Measurements from ENCODE around the gene CSN2.
"Not testable (repeated sequence)": the region's sequence is repeated elsewhere in the genome, so short reads cannot be mapped to it uniquely, and the experiment has no call there.

Gene CSN2, protein sequence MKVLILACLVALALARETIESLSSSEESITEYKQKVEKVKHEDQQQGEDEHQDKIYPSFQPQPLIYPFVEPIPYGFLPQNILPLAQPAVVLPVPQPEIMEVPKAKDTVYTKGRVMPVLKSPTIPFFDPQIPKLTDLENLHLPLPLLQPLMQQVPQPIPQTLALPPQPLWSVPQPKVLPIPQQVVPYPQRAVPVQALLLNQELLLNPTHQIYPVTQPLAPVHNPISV

DNA sequence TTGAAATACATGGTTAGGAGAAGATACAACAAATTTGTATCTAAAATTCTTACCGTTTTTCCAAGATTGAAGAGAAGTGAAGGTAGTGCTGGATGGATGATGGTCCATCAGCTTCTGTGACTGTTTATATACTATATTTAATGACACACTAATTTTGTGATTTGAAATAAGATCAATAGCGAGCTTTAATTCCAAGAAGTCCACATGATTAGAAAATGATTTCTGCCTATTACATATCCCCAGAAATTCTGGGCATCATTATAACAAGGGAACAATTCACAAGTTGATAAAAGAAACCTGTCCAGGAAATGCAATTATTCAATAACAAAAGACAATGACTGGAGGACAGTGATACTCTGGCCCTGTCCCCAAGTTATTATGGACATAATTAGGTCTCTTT is at the start of gene CSN2:
Gene CSN2, minus strand, starts transcription at position 101 of the 400 bp plus-strand sequence. CDS start 4,733 bp downstream, outside the sequence.
- DNase-seq = no peak

DNA sequence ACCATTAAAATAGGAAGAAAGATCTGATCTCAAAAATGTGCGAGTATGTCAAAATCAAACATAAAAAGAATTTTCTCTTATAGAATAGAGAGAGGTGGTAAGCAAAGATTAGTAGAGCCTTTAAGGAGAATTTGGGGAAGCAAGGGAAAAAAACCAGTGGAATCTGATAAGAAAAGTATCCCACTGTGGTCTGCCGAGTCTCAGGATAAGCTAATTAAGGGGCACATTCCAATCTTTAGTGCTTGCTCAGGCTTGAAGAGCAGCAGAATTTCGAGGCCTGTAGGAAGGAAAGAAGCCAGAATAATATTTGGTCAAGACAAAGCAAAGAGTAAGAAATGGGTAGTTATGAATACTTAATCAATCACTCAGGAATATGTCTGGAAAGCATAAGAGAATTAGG is 43.2 kb upstream of the CSN2 start:
- DNase-seq = no peak

DNA sequence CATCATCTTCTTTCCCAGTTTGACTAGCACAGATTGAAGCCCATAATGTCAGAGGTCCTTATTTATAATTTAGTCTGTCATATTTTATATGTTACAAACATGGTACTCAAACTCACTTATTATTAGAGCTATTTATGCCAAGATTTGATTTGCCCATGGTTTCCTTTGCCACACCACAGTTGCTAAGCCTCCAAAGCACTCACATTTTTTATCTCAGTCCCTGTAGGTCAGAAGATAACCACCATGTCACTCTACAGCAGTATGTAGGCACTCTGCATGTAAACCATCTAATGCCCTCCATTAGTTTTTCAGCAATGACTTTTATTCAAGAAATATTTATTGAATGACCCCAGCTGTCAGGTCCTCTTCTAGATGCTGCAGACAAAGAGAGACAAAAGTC is 37.0 kb upstream of the CSN2 start:
- no peak for DNase-seq

DNA sequence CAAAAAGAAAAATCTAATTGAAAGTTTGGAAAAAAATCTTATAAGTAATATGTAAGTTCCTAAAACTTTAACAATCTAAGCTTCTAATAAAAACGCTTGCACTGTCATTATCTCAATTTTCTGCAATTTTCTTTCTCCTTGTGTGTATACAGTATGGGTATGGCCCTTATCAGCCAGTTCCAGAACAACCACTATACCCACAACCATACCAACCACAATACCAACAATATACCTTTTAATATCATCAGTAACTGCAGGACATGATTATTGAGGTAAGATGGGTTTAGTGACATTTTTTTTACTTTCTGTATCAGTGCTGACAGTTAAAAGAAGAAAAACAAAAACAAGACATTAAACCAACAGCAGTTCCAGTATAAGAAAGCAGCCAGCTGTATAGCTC is 35.2 kb upstream of the CSN2 start:
- DNase-seq = no peak

DNA sequence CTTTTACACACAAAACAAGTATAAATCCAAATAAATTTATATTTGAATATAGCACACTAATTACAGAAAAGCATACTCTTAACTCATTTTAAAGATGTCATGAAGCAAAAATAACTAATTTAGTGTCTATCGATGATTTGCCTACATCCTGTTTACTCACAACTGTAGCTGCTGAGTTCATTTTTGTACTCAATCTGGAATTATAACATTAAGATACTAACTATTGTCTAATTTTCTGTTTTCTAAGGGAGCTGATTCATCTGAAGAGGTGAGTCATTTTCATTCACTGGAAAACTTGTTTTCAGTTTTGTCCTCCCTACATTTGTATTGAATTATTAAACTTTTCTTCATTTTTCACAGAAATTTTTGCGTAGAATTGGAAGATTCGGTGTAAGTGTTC is 33.9 kb upstream of the CSN2 start:
- no peak for DNase-seq

DNA sequence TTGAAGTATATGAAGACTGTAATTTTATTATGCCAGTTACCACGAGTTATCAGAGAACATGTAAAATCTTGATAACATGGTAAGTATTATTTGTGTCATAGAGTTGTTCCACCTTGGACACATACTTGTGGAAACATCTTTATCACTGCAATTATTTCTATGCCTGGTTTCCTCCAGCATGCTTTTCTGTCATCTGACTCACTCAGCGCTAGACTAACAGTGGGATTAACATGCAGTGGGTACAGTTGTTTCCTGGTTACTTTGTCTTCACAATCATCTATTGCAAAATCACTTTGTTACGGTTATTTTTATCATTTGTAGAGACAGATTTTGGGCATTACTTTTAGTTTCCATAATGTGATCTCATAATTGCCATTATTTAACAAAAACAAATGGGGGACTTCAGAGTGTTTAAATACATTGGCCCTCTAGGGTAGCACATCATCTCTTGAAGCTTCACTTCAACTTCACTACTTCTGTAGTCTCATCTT is 30.0 kb upstream of the CSN2 start, which contains the start of gene STATH:
Gene STATH, plus strand, starts transcription at position 441 of the 491 bp plus-strand sequence. CDS start 2,472 bp downstream, outside the sequence.
- no peak for DNase-seq

DNA sequence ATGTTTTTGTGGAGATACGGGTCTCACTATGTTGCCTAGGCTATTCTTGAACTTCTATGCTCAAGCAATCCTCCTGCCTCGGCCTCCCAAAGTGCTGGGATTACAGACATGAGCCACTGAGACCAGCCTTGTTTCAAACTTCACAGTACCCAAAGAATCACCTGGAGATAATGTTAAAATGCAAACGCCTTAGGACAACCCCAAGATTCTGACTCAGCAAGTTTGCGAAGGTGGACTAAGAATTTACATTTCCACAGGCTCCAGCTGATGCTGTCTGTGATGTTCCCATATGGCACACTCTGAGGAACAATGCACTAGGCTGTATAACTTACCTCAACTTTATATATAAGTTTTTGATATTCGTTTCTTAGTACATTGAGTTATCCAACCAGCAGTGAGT is 29.3 kb upstream of the CSN2 start:
- DNase-seq = no peak

DNA sequence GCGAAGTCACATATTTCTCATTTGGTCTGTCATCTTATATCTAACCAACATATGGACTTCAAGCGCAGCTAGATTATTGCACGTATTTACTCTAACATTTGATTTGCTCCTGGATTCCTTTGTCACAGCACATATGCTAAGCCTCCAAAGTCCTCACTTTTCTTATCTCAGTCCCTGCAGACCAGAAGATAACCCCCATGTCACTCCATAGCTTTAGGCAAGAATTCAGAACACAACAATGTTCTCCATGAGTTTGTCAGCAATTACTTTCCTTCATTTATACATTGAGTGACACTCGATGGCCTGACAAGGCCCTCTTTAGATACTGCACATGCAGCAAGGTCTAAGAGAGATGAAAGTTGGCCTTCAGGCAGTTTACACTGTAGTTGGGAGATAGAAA is 25.5 kb upstream of the CSN2 start:
- DNase-seq = no peak

DNA sequence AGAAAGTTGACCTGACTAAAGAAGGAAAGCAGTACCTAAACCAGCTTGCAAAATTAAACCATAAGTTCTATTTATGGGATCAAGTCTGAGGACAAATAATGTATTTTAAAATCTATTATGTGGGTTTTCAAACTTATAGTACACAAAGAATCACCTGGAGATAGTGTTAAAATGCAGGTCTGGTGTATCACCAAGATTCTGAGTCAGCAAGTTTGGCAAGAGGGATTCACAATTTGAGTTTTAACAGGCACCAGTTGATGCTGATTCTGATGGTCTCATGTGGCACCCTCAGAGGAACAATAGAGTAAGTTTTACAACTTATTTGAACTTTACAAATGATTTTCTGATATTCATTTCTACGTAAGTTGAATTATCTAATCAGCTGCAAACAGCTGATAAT is 21.1 kb upstream of the CSN2 start:
- no peak for DNase-seq

DNA sequence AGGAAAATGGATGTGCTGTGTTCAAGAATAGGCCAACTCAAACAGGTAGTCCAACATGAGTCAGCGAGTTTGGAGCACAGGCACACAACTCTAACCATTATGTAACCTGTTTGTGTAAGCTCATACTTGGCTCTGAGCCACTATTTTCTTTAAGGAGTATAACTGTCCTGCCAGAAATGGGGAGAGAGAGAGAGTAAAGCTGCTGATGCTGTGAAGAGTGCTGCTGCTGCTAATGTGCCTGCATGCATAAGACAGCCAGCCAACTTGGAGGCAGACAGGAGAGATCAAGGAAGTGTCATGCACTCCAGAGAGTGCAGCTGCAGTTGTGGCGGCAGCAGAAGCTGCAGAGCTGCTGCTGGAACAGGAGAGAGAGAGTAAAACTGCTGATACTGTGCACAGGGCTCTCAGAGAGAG is 18.5 kb upstream of the CSN2 start:
- DNase-seq = no peak

DNA sequence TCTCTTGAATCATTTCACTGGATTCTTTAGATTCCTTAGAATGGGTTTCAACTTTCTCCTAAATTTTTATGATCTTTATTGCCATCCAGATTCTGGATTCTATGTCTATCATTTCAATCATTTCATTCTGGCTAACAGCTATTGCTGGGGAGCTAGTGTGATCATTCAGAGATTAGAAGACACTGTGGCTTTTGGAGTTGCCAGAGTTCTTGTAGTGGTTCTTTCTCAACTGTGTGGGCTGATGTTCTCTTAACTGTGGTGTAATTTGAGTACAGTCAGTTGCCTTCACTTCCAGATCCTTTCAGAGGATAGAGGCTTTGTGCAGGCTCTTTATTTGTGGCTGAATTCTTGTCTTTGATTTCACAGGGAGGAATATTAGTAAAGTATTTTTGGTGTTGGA is 12.1 kb upstream of the CSN2 start:
- DNase-seq = no peak

DNA sequence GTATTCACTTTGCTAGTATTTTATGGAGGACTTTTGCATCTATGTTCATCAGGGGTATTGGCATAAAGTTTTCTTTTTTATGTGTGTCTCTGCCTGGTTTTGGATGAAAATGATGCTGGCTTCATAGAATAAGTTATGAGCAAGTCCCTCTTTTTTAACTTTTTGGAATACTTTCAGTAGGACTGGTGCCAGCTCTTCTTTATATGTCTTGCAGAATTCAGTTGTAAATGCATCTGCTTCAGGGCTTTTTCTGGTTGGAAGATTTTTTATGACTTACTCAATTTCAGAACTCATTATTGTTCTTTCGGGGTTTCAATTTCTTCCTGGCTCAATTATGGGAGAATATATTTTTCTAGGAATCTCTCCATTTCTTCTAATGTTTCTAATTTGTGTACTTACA is 9.1 kb upstream of the CSN2 start:
- no peak for DNase-seq

DNA sequence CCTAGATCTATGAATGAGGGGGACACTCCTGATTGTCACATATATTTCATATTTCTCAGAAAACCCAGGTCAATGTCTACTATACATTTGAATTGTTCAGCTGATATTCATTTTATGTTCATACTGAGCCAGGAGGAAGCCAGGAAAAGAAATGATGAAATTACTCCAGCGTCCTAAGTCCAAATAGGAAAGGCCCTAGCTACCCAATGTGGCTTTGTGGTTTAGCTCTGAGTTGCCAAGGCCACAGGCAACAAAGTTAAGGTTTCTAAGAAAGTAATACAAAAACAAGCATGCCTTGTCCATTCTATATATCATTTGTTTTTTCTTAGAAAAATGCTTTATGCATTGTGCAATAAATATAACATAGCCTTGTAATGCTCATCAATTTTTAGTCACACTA is 4.5 kb upstream of the CSN2 start:
- no peak for DNase-seq

DNA sequence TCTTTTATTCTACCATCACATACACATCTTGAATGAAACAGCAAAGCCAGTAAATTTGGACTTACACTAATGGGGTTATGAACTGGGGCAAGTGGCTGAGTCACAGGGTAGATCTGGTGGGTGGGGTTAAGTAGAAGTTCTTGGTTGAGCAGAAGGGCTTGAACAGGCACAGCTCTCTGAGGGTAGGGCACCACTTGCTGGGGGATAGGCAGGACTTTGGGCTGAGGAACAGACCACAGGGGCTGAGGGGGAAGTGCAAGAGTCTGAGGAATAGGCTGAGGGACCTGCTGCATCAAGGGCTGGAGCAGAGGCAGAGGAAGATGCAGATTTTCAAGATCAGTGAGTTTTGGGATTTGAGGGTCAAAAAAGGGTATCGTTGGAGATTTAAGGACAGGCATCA is 8.3 kb downstream of the CSN2 start:
- no peak for DNase-seq

DNA sequence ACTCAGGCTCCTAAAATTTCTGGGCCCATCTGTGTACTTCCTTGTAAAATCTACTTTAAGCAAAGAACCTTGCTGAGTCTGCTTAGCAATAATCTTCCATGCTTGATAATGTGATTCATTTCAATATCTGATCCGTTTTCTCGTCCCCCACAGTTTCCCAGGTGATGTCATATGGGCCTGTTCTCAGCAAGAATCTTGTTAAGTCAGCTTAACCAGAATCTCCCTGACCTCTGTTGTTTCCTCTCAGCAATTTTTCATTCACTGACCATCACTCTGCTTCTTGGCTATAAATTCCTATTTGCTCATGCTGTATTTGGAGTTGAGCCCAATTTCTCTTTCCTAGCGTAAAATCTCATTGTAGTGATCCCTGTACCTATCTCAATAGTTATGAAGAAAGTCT is 13.9 kb downstream of the CSN2 start:
- no peak for DNase-seq

DNA sequence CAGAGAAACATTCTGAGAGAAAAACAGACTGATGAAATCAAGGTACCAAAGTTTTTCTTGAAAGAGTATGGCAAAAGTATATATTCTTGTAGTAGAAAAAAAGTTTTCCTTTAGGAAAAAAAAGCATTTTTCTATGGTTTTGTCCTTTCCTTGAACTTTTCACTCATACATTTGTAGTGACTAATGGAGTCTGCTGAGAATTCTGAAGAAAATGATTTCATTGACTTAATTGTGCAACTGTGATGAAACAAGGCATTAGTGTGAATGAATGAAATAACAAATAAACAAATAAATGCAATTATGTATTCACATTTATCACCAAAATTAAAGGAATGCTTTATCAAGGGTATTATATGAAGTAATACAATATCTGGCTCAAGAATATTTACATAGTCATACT is 29.0 kb downstream of the CSN2 start:
- DNase-seq = no peak

DNA sequence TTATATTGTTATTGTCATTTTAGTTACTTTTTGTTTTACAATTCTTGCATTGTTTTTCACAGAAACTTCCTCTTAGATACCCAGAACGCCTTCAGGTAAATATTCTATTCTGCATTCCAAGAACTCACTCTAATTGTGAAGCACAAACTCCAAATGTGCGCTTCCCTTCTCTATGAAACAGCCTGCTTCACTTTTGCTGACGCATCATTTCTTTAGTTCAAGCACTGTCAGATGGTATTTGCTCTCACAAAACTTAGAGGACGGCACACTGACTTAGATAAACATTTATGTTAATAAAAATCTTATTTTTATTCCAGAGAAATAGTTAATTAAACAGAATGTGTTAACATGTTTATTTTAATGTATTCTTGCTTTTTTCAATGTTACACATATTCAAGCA is 31.4 kb downstream of the CSN2 start:
- no peak for DNase-seq

DNA sequence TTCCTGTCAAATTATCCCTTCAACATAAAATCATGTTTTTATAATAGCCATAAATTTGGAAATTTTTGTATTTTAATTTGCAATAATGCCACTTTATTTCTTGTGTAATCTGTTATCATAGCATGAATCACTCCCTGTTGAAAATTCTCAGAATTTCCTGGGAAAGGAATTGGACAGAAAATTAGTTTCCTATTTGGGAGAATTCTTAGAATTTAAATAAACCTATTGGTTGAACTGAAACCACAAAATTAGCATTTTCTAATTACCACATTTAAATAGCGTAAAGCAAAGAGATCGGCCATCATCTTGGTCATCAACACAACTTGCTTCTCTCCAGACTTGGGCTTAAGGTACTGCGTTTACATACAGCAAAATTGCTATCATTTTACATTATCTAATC is 34.8 kb downstream of the CSN2 start, which contains the start of gene CSN1S1:
Gene CSN1S1, plus strand, starts transcription at position 301 of the 400 bp plus-strand sequence. CDS start 1,488 bp downstream, outside the sequence.
- no peak for DNase-seq

DNA sequence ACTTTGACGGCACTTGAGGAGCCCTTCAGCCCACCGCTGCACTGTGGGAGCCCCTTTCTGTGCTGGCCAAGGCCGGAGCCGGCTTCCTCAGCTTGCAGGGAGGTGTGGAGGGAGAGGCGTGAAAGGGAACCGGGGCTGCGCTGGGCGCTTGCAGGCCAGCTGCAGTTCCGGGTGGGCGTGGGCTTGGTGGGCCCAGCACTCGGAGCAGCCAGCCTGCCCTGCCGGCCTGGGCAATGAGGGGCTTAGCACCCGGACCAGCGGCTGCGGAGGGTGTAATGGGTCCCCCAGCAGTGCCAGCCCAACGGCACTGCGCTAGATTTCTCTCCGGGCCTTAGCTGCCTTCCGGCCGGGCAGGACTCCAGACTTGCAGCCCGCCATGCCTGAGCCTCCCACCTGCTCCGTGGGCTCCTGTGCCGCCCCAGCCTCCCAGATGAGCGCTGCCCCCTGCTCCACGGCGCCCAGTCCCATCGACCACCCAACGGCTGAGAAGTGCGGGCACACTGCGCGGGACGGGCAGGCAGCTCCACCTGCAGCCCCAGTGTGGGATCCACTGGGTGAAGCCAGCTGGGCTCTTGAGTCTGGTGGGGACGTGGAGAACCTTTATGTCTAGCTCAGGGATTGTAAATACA is 41.6 kb downstream of the CSN2 start:
- not testable (repeated sequence) for DNase-seq

DNA sequence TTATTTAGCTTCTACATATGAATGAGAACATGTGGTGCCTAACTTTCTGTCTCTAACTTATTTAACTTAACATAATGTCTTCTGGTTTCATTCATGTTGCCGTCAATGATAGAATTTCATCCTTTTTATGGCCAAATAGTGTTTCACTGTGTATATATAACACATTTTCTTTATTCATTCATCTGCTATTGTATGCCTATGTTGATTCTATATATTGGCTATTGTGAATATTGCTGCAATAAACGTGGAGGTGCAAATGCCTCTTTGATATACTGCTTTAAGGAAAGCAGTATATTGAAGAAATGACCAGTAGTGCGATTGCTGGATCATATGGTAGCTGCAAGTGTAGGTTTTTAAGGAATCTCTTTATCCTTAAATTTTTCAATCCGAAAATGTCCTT is 44.7 kb downstream of the CSN2 start:
- DNase-seq = no peak

DNA sequence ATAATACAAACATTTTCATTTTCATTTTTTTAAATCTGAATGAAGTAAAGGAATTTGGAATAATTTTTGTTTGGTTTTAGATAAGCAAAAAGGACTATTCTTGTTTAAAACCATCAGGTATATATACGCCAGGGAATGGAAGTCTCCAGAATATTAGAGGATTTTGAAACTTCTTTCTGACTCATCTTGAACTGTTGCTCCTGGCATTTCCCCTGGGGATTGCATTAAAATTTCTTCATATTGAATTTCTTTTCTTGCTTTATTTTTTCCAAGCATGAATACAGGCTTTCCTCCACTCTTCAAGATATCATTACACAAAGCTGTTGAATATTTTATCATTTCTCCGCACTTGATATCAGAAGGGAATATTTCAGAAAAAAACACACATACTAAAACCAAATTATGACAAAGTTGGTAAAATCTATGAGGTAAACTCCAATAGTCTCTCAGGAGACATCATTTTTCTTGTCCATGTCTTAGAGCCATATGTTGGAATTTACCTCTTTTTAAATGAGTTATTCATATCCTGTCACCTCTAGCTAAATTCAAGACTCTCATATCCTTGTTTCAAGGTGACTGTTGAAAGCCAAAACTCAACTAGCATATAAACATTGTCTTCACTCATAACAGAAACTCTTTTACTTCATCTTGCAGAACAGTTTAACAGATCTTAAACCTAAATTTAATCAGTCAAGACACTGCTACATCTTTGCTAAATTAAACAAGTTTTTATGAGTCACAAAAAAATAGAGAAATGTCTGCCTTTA is 55.3 kb downstream of the CSN2 start:
- no peak for DNase-seq

DNA sequence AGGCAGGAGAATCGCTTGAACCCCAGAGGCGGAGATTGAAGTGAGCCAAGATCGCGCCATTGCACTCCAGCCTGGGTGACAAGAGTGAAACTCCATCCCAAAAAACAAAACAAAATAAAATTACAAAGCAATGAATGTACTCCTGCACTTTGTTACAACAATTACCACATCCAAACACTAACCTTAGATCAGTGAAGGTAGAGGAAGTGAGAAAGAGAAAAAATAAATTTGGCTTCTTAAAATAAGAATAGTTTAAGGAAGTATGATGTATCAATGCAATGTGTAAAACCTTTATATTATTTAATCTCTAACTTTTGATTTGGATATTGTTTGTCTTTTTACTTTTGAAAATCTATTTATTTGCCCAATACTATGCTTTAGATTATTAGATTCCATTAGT is 56.3 kb downstream of the CSN2 start:
- no peak for DNase-seq

DNA sequence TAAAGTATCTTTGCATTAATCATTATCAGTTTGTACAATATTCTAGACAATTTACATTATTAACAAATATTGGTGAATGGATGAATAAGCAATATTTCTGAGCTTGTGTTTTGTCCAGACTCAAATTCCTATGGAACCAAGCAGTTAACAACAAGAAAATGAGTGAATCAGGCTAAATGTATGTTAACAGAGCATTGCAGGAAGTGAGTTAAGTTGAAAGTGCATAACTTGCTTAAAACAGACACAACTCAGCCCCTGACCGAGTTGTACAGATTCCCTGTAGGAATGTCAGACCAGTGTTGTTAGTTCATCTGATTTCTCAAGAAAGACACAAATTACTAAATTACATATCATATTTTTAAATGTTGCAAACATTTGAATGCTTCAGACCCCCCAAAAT is 58.4 kb downstream of the CSN2 start:
- no peak for DNase-seq

Measured in activated CD4-positive, alpha-beta T cell treated with anti-CD3 and anti-CD28 coated beads, Interleukin-2, amount 50 U/mL, for 48 hours (primary cell).